Liver (tissue), 3 donors: ENCODE data around the gene ICAM1.

Experiments
- CTCF ChIP-seq: fragments of 150-350 bp; IDR thresholded peaks from 2 replicates; pipeline ENCODE4 v1.5.1; 2017; ENCODE audit warnings: improper control_type of control experiment, low read depth, low read length; ENCODE audit not compliant: missing input control
- FOXA1 ChIP-seq: IDR thresholded peaks from 2 replicates; pipeline ENCODE4 v1.6.1; 2016; ENCODE audit warnings: antibody characterized with exemption
- GABPA ChIP-seq, 2 donors: IDR thresholded peaks in 1 of 2; conservative IDR thresholded peaks in 1 of 2; 2 replicates each; pipeline ENCODE4 v1.6.1; 2016; ENCODE audit warnings: antibody characterized with exemption in 2 of 2, mild to moderate bottlenecking in 1 of 2, moderate library complexity in 1 of 2
- RAD21 ChIP-seq, 2 donors: IDR thresholded peaks; 2 replicates each; pipeline ENCODE4 v1.6.1; 2016; ENCODE audit warnings: antibody characterized with exemption in 2 of 2, mild to moderate bottlenecking in 2 of 2
- RXRA ChIP-seq, 2 donors: IDR thresholded peaks; 2 replicates each; pipeline ENCODE4 v1.6.1; 2017 to 2018; ENCODE audit warnings: antibody characterized with exemption in 2 of 2, mild to moderate bottlenecking in 1 of 2
- SP1 ChIP-seq: IDR thresholded peaks from 2 replicates; pipeline ENCODE4 v1.6.1; 2018; ENCODE audit warnings: antibody characterized with exemption, mild to moderate bottlenecking
- YY1 ChIP-seq: IDR thresholded peaks from 2 replicates; pipeline ENCODE4 v1.6.1; 2016; ENCODE audit warnings: antibody characterized with exemption, mild to moderate bottlenecking
- ZBTB33 ChIP-seq: IDR thresholded peaks from 2 replicates; pipeline ENCODE4 v1.6.1; 2016; ENCODE audit warnings: antibody characterized with exemption
- TF ChIP-seq, protein P1 (sequence below): IDR thresholded peaks from 2 replicates; pipeline ENCODE4 v1.6.1; 2016; ENCODE audit warnings: antibody characterized with exemption, mild to moderate bottlenecking
- donor health status: healthy.
- donor health status: healthy.

DNA sequence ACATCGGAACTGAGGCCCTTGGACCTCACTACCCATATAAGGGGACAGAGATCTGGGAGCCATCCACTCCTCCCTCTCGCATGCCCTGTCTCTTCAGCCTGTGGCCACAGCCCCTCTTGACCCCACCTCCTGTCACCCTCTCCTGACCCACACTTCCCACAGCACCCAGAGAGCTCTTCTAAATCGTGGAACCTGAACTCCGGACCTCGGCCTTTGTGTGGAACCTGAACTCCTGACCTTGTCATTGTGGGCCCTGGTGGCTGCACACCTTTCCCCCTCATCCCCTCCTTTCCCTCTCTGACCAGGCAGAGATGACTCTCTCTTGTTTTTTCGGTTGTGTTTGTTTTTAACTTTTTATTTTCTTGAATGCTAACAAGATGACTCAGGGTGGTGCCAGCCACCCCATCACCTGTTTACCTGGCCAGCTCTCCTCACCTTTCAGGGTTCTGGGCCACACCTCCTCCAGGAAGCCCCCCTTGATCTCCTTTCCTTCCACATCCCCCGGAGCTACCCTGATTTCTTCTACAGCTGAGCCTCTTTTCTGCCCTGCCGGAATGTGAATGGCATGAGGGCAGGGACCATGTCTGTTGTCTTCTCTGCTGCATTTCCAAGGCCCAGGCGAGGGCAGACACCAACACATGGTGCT lies 13.8 kb upstream of the ICAM1 start:
- no peak for TF ChIP-seq CTCF
- no peak for TF ChIP-seq ZBTB33
- TF ChIP-seq RXRA (IDR thresholded peaks at IDR 0.05) = peak; percentile 21 to 54
- TF ChIP-seq, protein P1, sequence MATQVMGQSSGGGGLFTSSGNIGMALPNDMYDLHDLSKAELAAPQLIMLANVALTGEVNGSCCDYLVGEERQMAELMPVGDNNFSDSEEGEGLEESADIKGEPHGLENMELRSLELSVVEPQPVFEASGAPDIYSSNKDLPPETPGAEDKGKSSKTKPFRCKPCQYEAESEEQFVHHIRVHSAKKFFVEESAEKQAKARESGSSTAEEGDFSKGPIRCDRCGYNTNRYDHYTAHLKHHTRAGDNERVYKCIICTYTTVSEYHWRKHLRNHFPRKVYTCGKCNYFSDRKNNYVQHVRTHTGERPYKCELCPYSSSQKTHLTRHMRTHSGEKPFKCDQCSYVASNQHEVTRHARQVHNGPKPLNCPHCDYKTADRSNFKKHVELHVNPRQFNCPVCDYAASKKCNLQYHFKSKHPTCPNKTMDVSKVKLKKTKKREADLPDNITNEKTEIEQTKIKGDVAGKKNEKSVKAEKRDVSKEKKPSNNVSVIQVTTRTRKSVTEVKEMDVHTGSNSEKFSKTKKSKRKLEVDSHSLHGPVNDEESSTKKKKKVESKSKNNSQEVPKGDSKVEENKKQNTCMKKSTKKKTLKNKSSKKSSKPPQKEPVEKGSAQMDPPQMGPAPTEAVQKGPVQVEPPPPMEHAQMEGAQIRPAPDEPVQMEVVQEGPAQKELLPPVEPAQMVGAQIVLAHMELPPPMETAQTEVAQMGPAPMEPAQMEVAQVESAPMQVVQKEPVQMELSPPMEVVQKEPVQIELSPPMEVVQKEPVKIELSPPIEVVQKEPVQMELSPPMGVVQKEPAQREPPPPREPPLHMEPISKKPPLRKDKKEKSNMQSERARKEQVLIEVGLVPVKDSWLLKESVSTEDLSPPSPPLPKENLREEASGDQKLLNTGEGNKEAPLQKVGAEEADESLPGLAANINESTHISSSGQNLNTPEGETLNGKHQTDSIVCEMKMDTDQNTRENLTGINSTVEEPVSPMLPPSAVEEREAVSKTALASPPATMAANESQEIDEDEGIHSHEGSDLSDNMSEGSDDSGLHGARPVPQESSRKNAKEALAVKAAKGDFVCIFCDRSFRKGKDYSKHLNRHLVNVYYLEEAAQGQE = no peak
- TF ChIP-seq SP1 = no peak
- TF ChIP-seq GABPA (IDR thresholded peaks at IDR 0.05 in 1 of 2, conservative IDR thresholded peaks at IDR 0.05 in 1 of 2) = no peak
- no peak for TF ChIP-seq RAD21 (IDR thresholded peaks at IDR 0.05)
- TF ChIP-seq FOXA1 = no peak
- TF ChIP-seq YY1 = no peak
